Naive thymus-derived CD4-positive, alpha-beta T cell (primary cell): ENCODE results near the gene RCSD1. TPM values are rescaled to one million over a fixed set of nuclear protein-coding genes. Genes with fewer than 3 reads are reported as not detected.

ENCODE experiments used
- ATAC-seq: fragments of 150-1000 bp; cut with Tn5 transposase; 2 replicates; pipeline ENCODE4 v1.10.0; 2021; ENCODE audit warnings: mild to moderate bottlenecking, moderate library complexity
- CTCF ChIA-PET: fragments of 350-600 bp; sonication (Branson Sonifier 250); formaldehyde crosslinking; loops from one replicate; lab custom pipeline; 2021; ENCODE audit warnings: antibody characterized with exemption; lab: Charles Lee
- POLR2A ChIA-PET: fragments of 350-600 bp; sonication (Branson Sonifier 250); formaldehyde crosslinking; loops from one replicate; lab custom pipeline; 2021; ENCODE audit warnings: antibody characterized with exemption, inconsistent platforms; lab: Charles Lee
- DNase-seq, 9 donors: peaks; one replicate each; pipeline versions ENCODE4 v3.0.0 to v3.0.0-alpha.2; 2020 to 2022; ENCODE audit warnings: mixed read lengths in 1 of 9
- H3K27ac ChIP-seq: one replicate; pipeline ENCODE4 v1.7.0; 2013; ENCODE audit warnings: mild to moderate bottlenecking, low read depth, low read length, moderate library complexity
- H3K27me3 ChIP-seq, 2 donors: one replicate each; pipeline ENCODE4 v1.7.0; 2013; ENCODE audit warnings: low read length in 2 of 2, mild to moderate bottlenecking in 2 of 2, moderate library complexity in 2 of 2; ENCODE audit not compliant: control insufficient read depth in 2 of 2, insufficient read depth in 2 of 2
- H3K36me3 ChIP-seq, 3 experiments: 1 replicate in 2 of 3; 2 replicates in 1 of 3; pipeline ENCODE4 v1.7.0; 2013; ENCODE audit warnings: low read length in 3 of 3, mild to moderate bottlenecking in 3 of 3, moderate library complexity in 1 of 3; ENCODE audit not compliant: insufficient read depth in 3 of 3, control insufficient read depth in 2 of 3
- H3K4me1 ChIP-seq, 2 donors: one replicate each; pipeline ENCODE4 v1.7.0; 2013; ENCODE audit warnings: low read length in 2 of 2, mild to moderate bottlenecking in 2 of 2, moderate library complexity in 1 of 2; ENCODE audit not compliant: control insufficient read depth in 2 of 2, insufficient read depth in 2 of 2
- H3K4me3 ChIP-seq: 2 replicates; pipeline ENCODE4 v1.7.0; 2013; ENCODE audit warnings: mild to moderate bottlenecking, low read length
- H3K9me3 ChIP-seq, 3 experiments: 1 replicate in 2 of 3; 2 replicates in 1 of 3; pipeline ENCODE4 v1.7.0; 2013; ENCODE audit warnings: low read length in 3 of 3; ENCODE audit not compliant: control insufficient read depth in 2 of 3
- H3K27ac Mint-ChIP-seq, 9 donors: one replicate each; pipeline ENCODE4 v1.8.0; 2020 to 2022; ENCODE audit warnings: mixed read lengths in 9 of 9, mild to moderate bottlenecking in 8 of 9, moderate library complexity in 5 of 9, inconsistent platforms in 2 of 9
- H3K27me3 Mint-ChIP-seq, 5 donors: one replicate each; pipeline ENCODE4 v1.8.0; 2021 to 2022; ENCODE audit warnings: mixed read lengths in 5 of 5, mild to moderate bottlenecking in 1 of 5
- H3K36me3 Mint-ChIP-seq, 5 donors: one replicate each; pipeline ENCODE4 v1.8.0; 2020 to 2022; ENCODE audit warnings: mixed read lengths in 5 of 5, mild to moderate bottlenecking in 3 of 5, inconsistent platforms in 1 of 5
- H3K4me1 Mint-ChIP-seq, 7 donors: one replicate each; pipeline ENCODE4 v1.8.0; 2020 to 2022; ENCODE audit warnings: mixed read lengths in 7 of 7, mild to moderate bottlenecking in 3 of 7, inconsistent platforms in 1 of 7
- H3K4me3 Mint-ChIP-seq, 10 donors: one replicate each; pipeline ENCODE4 v1.8.0; 2020 to 2022; ENCODE audit warnings: mild to moderate bottlenecking in 10 of 10, mixed read lengths in 10 of 10, moderate library complexity in 6 of 10, inconsistent platforms in 2 of 10
- H3K9me3 Mint-ChIP-seq, 11 donors: one replicate each; pipeline ENCODE4 v1.8.0; 2020 to 2022; ENCODE audit warnings: mixed read lengths in 11 of 11, mild to moderate bottlenecking in 4 of 11, inconsistent platforms in 1 of 11, moderate library complexity in 1 of 11
- intact Hi-C, 2 donors: fragments of 100-400 bp; cut with micrococcal nuclease; formaldehyde crosslinking; loops; one replicate each; pipeline ENCODE4 v1.15.1; 2023
- polyA plus RNA-seq, 2 donors: library from polyadenylated mRNA; unstranded; fragments of 300-500 nt; fragmentation: Illumina TruSeq; gene quantifications; one replicate each; pipeline ENCODE4 v1.2.3, GENCODE V29; 2021
- total RNA-seq, 6 experiments: library from RNA in 5 of 6; stranded (reverse) in 5 of 6; gene quantifications; 1 replicate in 5 of 6; 2 replicates in 1 of 6; pipeline ENCODE4 v1.2.3 and lab custom pipeline; 2021 to 2026

RCSD1 gene
- total and polyA plus RNA-seq, 7 experiments from 2014 or later, result 75.0 to 153 (median 135) TPM

GRCh38 chr1:167726008-167726407 lies 96.0 kb downstream of the RCSD1 start:
- H3K27ac Mint-ChIP-seq, result no peak overlapping the region
- peaks cover 0 to 22% (median 7%) of the 10 kb centered on the region in 5 donors for H3K36me3 Mint-ChIP-seq
- peaks cover 0 to 5% (median 0%) of the 10 kb centered on the region in 5 donors for H3K27me3 Mint-ChIP-seq
- ATAC-seq, result no peak
- POLR2A ChIA-PET, result no interaction called here
- Histone ChIP-seq H3K4me3 (no peak overlapping the region), H3K27me3 (no peaks in the 10 kb centered on the region), H3K36me3 (peaks cover 0 to 4% (median 0%) of the 10 kb centered on the region in 3 experiments), H3K27ac (no peak overlapping the region), H3K4me1 (peaks cover 5% of the 10 kb centered on the region in 2 donors), H3K9me3 (no peaks in the 10 kb centered on the region)
- DNase-seq, result no peak
- no peak overlapping the region for H3K4me3 Mint-ChIP-seq
- H3K9me3 Mint-ChIP-seq, result no peaks in the 10 kb centered on the region
- H3K4me1 Mint-ChIP-seq, result peaks cover 23 to 40% (median 37%) of the 10 kb centered on the region in 7 donors
- CTCF ChIA-PET, result no interaction called here
- intact Hi-C loops, result no loop called here

GRCh38 chr1:167728818-167729410 lies 98.9 kb downstream of the RCSD1 start:
- Mint-ChIP-seq H3K4me1 (peaks cover 12 to 24% (median 15%) of the 10 kb centered on the region in 7 donors), H3K9me3 (no peaks in the 10 kb centered on the region), H3K27ac (peak overlapping the region in 1 of 9 donors; percentile 16), H3K27me3 (peaks cover 0 to 5% (median 0%) of the 10 kb centered on the region in 5 donors), H3K36me3 (peaks cover 0 to 26% (median 10%) of the 10 kb centered on the region in 5 donors), H3K4me3 (no peak overlapping the region)
- no peak for DNase-seq
- no peaks in the 10 kb centered on the region for H3K9me3 ChIP-seq
- CTCF ChIA-PET, result no interaction called here
- H3K27me3 ChIP-seq, result no peaks in the 10 kb centered on the region
- ATAC-seq, result no peak
- H3K27ac ChIP-seq, result no peak overlapping the region
- no peaks in the 10 kb centered on the region for H3K36me3 ChIP-seq
- H3K4me1 ChIP-seq, result no peaks in the 10 kb centered on the region
- POLR2A ChIA-PET, result no interaction called here
- intact Hi-C loops, result no loop called here
- no peak overlapping the region for H3K4me3 ChIP-seq

GRCh38 chr1:167734227-167734626 lies 104.2 kb downstream of the RCSD1 start:
- no peak overlapping the region for H3K27ac Mint-ChIP-seq
- H3K4me3 Mint-ChIP-seq, result no peak overlapping the region
- ATAC-seq (no peak), DNase-seq (no peak)
- Histone ChIP-seq H3K27ac (no peak overlapping the region), H3K36me3 (no peaks in the 10 kb centered on the region), H3K9me3 (no peaks in the 10 kb centered on the region), H3K4me3 (no peak overlapping the region), H3K27me3 (no peaks in the 10 kb centered on the region), H3K4me1 (no peaks in the 10 kb centered on the region)
- ChIA-PET CTCF (no interaction called here), POLR2A (no interaction called here)
- peaks cover 0 to 19% (median 15%) of the 10 kb centered on the region in 5 donors for H3K36me3 Mint-ChIP-seq
- intact Hi-C loops, result no loop called here
- H3K27me3 Mint-ChIP-seq, result no peaks in the 10 kb centered on the region
- peaks cover 0 to 5% (median 0%) of the 10 kb centered on the region in 7 donors for H3K4me1 Mint-ChIP-seq
- peaks cover 0 to 5% (median 0%) of the 10 kb centered on the region in 11 donors for H3K9me3 Mint-ChIP-seq

- ChIA-PET POLR2A (no interaction called here), CTCF (no interaction called here)
- ATAC-seq (no peak), DNase-seq (no peak)
- intact Hi-C loops, result no loop called here
- peaks cover 0 to 22% (median 19%) of the 10 kb centered on the region in 5 donors for H3K36me3 Mint-ChIP-seq
- H3K4me1 Mint-ChIP-seq, result peaks cover 0 to 6% (median 0%) of the 10 kb centered on the region in 7 donors
- H3K4me1 ChIP-seq, result no peaks in the 10 kb centered on the region
- H3K36me3 ChIP-seq, result no peaks in the 10 kb centered on the region
- no peaks in the 10 kb centered on the region for H3K27me3 Mint-ChIP-seq
- H3K4me3 Mint-ChIP-seq, result no peak overlapping the region
- H3K4me3 ChIP-seq, result no peak overlapping the region
- H3K27ac Mint-ChIP-seq, result no peak overlapping the region
- H3K27me3 ChIP-seq, result no peaks in the 10 kb centered on the region
- H3K27ac ChIP-seq, result no peak overlapping the region
- peaks cover 0 to 5% (median 0%) of the 10 kb centered on the region in 11 donors for H3K9me3 Mint-ChIP-seq
- H3K9me3 ChIP-seq, result no peaks in the 10 kb centered on the region
Measured at GRCh38 chr1:167734841-167735240, 104.8 kb downstream of the RCSD1 start.

GRCh38 chr1:167737169-167737568 lies 107.1 kb downstream of the RCSD1 start:
- no peaks in the 10 kb centered on the region for H3K36me3 ChIP-seq
- Mint-ChIP-seq H3K4me1 (peaks cover 0 to 7% (median 0%) of the 10 kb centered on the region in 7 donors), H3K4me3 (no peak overlapping the region), H3K27me3 (no peaks in the 10 kb centered on the region), H3K36me3 (peaks cover 0 to 18% (median 11%) of the 10 kb centered on the region in 5 donors), H3K9me3 (peaks cover 0 to 5% (median 0%) of the 10 kb centered on the region in 11 donors), H3K27ac (no peak overlapping the region)
- no peak for ATAC-seq
- H3K27me3 ChIP-seq, result no peaks in the 10 kb centered on the region
- DNase-seq, result no peak
- intact Hi-C loops, result no loop called here
- POLR2A ChIA-PET, result no interaction called here
- no peak overlapping the region for H3K4me3 ChIP-seq
- no peaks in the 10 kb centered on the region for H3K9me3 ChIP-seq
- CTCF ChIA-PET, result no interaction called here
- no peaks in the 10 kb centered on the region for H3K4me1 ChIP-seq
- H3K27ac ChIP-seq, result no peak overlapping the region

- ChIA-PET CTCF (no interaction called here), POLR2A (no interaction called here)
- H3K27me3 ChIP-seq, result no peaks in the 10 kb centered on the region
- H3K4me1 ChIP-seq, result no peaks in the 10 kb centered on the region
- no peak overlapping the region for H3K27ac ChIP-seq
- H3K36me3 Mint-ChIP-seq, result peaks cover 0 to 15% (median 9%) of the 10 kb centered on the region in 5 donors
- no peaks in the 10 kb centered on the region for H3K27me3 Mint-ChIP-seq
- H3K4me3 ChIP-seq, result no peak overlapping the region
- no peak for ATAC-seq
- intact Hi-C loops, result no loop called here
- DNase-seq, result no peak
- H3K4me3 Mint-ChIP-seq, result no peak overlapping the region
- H3K9me3 Mint-ChIP-seq, result peaks cover 0 to 5% (median 0%) of the 10 kb centered on the region in 11 donors
- H3K27ac Mint-ChIP-seq, result peak overlapping the region in 1 of 9 donors; percentile 12
- no peaks in the 10 kb centered on the region for H3K9me3 ChIP-seq
- peaks cover 0 to 10% (median 0%) of the 10 kb centered on the region in 7 donors for H3K4me1 Mint-ChIP-seq
- no peaks in the 10 kb centered on the region for H3K36me3 ChIP-seq
Measured at GRCh38 chr1:167738158-167738557, 108.1 kb downstream of the RCSD1 start.

- ChIA-PET CTCF (no interaction called here), POLR2A (no interaction called here)
- H3K36me3 ChIP-seq, result no peaks in the 10 kb centered on the region
- H3K4me1 ChIP-seq, result no peaks in the 10 kb centered on the region
- Mint-ChIP-seq H3K4me3 (no peak overlapping the region), H3K27ac (no peak overlapping the region), H3K4me1 (peaks cover 0 to 15% (median 5%) of the 10 kb centered on the region in 7 donors), H3K9me3 (peaks cover 0 to 5% (median 0%) of the 10 kb centered on the region in 11 donors), H3K27me3 (no peaks in the 10 kb centered on the region), H3K36me3 (peaks cover 0 to 15% (median 8%) of the 10 kb centered on the region in 5 donors)
- H3K4me3 ChIP-seq, result no peak overlapping the region
- ATAC-seq (no peak), DNase-seq (no peak)
- H3K27ac ChIP-seq, result no peak overlapping the region
- intact Hi-C loops, result no loop called here
- no peaks in the 10 kb centered on the region for H3K9me3 ChIP-seq
- H3K27me3 ChIP-seq, result no peaks in the 10 kb centered on the region
Measured at GRCh38 chr1:167739752-167740151, 109.7 kb downstream of the RCSD1 start.
